HG03354 (cell line): ENCODE measurements around the gene SCLT1.
"Not testable (repeated sequence)": the region's sequence is repeated elsewhere in the genome, so short reads cannot be mapped to it uniquely, and the experiment has no call there.

Experiments
- ATAC-seq: cut with Tn5 transposase; IDR thresholded peaks from one replicate; pipeline ENCODE4 v1.9.1; 2021; ENCODE audit warnings: mild to moderate bottlenecking; ENCODE audit not compliant: unreplicated experiment, poor library complexity, severe bottlenecking

Gene SCLT1

DNA sequence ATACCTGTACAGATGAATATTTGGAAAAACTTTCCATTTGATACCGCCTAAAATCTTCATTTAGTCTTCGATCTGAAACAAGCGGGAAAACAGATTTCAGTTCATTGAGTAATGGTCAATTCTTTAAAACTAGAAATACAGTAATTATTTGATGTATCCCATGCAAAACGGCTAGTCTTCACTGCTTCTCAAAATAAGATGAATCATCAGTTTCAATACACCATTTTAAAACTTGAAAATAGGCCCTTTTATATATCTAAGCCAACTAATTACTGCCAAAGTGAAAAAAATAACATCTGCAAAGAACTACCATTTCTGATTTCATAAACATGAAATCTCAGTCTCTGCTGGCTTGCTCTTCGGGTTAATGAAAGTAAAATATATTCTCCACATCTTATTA, 11.0 kb downstream of the SCLT1 start:
- ATAC-seq: no peak

DNA sequence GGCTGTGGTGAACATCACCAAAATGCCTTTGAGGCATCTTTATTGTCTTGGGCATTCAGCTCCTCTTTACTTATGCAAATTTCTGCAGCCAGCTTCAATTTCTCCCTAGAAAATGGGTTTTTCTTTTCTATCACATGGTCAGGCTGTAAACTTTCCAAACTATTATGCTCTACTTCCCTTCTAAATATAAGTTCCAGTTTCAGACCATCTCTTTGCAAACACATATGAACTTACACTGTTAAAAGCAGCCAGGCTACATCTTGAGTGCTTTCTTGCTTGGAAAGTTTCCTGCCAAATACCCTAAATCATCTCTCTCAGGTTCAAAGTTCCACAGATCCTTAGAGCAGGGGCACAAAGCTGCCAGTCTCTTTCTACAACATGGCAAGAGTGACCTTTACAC, 13.2 kb downstream of the SCLT1 start:
- ATAC-seq: no peak

DNA sequence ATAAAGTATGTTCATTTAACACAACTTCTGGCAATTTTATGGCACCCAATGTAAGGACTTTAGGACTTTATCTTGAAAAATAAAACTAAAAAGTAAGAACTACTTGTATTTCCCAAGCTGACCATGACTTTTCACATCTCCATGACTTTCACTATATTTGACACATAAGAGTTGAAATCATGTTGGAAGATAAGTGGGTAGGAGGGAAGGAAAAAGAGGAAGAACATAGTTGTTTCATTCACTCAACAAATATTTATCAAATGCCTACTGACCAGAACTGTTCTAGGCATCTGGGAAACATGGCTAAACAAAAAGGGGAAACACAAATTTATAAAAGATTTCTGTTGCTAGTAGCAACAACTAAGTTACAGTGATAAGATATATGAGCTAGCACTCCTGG, 16.0 kb downstream of the SCLT1 start:
- no peak for ATAC-seq

DNA sequence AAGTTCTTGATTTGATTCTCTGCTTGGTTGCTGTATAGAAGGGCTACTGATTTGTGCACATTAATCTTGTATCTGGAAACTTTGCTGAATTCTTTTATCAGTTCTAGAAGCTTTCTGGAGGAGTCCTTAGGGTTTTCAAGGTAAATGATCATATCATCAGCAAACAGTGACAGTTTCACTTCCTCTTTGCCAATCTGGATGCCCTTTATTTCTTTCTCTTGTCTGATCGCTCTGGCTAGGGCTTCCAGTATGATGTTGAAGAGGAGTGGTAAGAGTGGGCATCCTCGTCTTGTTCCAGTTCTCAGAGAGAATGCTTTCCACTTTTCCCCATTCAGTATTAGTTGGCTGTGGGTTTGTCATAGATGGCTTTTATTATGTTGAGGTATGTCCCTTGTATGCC, 23.8 kb downstream of the SCLT1 start:
- not testable (repeated sequence) for ATAC-seq

DNA sequence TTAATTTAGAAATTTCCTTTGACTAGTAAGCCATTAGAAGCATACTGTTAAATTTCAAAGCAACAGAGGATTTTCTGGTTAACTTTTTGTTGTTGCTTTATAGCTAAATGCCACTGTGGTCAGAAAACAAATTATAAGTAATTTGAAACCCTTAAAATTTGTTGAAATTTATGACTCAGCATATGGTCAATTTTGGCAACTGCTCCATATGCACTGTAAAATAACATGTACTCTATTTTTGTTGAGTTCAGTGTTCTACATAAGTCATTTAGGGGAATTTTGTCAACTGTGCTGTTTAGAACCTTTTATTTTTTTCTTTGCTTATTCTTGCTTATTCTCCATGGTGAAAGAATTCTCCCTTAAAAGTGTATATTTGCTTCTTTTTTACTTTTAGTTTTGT, 28.6 kb downstream of the SCLT1 start:
- ATAC-seq: no peak

DNA sequence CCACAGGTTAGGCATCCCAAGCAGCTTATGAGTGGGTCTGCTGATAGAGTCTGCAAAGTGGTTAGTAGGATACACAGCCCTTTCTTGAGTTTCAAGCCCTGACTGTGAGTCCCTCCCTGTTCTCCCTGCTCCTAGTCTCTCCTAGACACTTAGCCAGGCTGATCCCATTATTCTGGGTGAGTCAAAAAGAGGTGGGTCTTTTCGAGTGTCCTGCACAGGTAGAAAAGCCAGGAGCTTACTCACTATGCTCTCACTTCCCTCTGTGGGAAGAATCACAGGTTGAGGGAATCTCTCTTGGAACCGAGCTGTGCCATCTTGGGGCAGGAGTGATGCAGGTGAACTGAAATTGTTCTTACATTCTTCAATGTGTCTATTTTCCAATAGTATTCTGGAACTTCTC, 29.7 kb downstream of the SCLT1 start:
- no peak for ATAC-seq

DNA sequence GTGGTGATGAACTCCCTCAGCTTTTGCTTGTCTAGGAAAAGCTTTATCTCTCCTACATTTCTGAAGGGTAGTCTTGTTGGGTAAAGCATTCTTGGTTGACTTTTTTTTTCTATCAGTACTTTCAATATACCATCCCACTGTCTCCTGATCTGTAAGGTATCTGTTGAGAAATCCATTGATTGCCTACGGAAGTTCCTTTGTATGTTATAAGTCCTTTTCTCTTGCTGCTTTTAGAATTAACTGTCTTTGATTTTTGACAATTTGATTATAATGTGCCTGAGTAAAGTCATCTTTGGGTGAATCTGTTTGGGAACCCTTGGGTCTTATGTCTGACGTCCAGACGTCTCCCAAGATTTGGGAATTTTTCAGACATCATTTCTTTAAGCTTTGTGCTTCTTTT, 30.8 kb downstream of the SCLT1 start:
- no peak for ATAC-seq

DNA sequence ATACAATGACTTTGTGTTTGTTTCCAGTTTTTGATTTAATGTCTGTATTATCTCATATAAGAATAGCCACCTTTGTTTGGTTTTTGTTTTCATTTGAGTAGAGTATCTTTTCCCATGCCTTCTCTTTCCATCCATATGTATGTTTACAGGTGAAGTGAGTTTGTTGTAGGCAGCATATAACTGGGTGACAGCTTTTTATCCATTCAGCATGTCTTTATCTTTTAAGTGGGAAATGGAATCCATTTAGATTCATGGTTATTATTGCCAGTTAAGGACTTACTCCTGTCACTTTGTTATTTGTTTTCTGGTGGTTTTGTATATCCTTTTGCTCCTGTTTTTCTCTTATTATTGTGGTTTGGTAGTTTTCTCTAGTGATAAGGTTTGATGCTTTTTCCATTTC, 34.3 kb downstream of the SCLT1 start:
- ATAC-seq: no peak

DNA sequence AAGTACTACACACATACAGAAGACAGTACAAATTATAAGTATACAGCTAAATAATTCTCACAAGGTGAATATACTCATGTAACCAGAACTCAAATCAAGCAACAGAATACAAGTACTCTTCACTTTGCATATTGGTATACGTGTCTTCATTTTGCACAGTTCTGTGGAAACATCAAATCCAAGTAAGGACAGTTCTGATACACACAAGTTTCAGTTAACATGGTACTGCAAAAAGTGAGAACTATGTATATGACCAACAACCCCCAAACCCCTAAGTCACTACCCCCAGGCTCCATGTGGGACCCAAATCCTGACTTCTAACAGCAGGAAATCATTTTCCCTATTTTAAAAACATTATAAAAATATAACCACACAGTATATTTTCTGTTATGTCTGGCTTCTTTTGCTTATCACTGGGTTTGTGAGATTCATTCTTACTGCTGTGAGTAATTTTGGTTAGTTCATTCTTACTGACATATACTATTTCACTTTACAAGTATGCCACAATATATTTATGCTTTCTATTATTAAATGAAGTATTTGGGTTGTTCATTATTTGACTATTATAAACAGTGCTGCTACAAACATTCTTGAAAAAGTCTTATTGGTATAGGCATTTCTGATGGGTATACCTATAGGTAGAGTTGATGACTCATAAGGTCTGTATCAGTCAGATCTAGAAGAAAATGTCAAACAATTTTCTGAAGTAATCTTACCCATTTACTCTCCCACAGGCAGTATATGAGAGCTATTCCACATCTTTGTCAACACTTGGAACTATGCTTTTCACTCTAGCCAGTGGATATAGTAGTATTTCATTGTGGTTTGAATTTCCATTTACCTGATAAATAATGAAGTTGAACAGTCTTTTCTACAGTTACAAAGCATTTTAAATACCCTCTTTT, 47.0 kb downstream of the SCLT1 start:
- ATAC-seq: no peak

DNA sequence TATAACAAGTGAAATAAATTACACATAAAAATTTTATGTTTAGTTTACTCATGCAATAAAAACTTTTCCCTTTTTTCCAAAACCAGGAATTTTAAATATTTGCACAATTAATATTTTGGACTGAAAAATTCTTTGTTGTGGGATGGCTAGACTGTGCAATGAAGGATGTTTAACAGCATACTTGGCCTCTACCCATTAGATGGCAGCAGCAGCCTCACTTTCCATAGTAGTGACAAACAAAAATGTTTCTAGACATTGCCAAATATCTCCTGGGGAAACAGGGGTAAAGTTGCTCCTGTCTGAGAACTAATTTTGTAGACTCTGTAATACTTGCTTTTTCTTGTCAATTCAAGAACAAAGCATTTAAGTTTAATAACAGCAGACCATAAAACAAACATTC, 49.8 kb downstream of the SCLT1 start:
- ATAC-seq: no peak

DNA sequence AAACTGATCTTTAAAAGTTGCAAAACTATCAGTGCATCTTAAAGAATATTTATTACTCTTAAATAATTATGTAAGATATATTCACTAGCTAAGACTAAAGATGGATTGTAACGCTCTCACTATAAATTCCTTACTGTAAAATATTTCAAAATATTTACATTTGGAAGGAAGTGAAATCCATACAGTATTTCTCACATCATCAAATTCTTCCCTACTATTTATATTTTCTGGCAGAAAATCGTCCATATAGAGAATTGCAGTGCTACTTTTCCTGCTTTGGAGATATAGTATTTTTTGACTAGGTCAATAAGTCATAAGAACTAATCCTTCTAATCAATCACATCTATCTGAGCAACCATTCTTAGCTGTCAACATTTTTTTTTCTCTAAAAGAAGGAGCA, 52.9 kb downstream of the SCLT1 start:
- ATAC-seq: no peak

DNA sequence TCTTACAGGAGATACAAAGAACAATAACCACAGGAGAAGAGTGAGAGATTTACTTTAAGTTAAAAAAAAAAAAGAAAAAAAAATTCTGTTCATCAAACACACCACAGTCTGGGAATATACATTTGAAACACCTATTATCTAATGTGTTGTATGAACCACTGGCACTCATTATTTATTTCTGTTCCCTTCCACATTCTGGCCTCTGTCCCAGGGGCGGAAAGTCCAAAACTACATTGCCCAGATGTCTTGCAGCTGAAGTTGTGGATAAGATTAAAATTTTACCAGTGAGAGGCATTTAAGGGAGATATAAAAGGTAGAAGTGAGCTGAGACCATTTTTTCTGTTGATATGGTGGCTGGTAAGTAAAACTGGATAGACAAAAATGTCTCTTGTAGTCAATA, 56.2 kb downstream of the SCLT1 start:
- no peak for ATAC-seq

DNA sequence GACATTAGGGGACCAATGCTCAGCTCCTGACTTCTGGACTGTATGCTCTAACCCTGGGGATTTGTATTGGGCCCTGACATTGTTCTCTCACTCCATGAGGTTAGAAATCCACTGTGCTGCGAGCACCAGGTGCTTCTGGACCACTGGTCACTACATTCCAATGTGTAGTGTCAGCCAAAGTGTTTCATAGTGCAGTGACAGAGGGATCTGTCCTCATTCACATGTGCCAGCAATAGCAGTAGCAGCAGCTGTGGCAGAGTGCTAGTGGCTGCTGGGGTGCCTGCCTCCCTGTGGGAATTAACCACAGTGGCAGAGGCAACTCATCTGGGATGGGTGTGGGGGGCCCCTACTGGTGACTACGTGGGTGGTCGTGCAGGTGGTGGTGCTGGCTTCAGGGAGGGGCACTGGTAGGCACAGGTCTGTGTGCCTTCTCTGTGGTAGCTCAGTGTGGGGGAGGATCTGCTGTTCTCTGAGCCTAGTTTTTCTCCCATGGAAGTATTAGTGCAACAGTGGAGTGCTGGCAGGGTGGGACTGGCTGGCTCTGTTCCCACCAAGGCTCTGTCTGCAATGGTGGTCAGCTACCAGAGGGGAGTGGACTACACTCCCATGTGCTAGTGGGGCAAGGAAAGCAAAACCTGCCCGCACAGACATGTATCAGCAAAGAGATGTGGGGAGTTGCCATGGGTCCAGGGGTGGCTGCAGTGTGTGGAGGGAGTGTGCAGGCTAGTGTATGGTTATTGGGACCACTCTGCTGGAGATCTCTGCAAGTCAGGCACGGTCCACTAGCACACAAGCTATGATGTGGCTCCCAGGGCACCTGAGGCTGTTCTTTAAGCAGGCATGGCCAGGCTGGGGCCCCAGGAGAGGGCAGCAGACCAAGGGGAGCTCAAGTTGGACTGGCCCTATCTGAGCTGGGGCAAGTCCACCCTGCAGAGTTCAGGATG, 78.5 kb downstream of the SCLT1 start:
- no peak for ATAC-seq

DNA sequence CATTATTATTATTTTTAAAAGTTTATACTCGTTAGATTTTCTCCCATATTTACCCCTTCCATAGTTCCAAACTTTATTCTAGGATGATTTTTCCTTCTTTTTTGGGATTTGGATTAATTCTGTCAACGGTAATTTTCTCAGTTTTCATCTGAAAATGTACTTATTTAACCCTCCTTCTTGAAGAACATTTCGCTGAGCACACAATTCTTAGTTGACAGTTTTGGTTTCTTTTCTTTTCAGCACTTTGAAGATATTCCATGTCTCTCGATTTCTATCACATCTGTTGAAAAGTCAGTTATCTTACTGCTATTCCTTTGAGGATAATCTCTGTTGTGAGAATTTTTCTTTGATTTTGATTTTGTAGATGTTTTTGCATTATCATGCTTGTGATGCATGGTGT, 85.2 kb downstream of the SCLT1 start:
- ATAC-seq: no peak

DNA sequence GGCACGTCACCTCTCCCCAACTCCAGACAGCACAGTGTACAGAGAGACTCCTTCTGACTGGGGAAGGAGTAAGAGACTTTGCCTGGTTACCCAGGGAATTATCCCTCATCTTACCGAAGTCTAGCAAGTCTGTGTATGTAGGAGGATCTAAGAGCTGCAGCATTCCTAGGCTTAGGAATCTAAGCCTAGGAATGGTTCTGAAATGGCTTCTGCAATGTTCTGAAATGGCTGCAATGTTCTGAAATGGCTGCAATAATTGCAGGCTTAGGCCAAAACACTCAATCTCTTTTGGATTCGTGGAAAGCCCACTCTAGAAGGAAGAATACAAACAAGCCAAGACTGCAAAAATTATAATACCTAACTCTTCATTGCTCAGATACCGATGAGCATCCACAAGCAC, 106.4 kb downstream of the SCLT1 start:
- ATAC-seq: no peak

DNA sequence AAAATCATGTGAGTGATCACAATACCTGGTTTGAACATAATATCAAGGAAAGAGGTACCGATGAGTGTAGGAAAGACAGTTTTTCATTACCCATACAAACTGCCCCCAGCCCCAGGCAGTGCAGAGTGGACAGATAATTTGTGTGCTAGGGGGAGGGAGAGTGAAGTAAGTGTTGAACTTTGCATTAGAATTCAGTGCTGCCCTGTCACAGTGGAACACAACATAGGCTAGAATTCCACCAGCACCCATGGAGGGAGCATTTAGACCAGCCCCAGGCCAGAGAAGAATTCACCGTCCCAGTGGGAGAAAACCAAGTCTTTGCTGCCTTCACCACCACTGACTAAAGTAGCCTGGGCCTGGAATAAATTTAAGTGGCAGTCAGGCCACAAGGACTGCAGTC, 107.3 kb downstream of the SCLT1 start:
- ATAC-seq: no peak

DNA sequence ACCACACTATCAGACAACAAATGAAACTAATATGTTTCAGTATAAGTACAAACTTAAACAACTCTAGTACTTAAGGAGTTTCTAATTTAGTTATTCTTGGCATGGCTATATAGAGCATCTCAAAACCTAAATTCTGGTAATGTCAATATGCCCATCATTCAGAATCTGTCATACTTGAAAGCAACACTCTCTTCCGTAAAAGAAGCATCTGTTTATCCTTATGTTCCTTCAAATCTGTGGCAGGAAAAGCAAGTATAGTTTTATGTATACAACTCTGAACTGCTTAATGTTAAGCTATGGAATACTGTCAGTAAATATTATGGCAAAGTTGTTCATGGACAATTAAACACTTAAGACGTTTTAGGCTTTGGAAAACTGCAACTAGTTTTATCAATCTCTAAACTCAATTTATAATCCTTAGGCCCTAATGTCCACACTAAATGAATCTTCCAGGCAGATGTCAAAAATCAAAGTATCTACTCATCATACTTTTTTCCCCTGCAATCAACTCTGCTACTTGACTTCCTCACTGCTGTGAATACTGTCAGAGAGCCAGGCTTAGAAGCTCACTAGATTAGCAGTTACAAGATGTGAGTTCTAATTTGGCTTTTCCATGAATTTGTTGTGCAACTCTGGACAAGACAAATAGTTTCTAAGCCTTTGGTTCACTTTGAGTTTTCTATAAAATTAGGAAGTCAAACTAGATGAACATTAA, 109.4 kb downstream of the SCLT1 start:
- no peak for ATAC-seq

DNA sequence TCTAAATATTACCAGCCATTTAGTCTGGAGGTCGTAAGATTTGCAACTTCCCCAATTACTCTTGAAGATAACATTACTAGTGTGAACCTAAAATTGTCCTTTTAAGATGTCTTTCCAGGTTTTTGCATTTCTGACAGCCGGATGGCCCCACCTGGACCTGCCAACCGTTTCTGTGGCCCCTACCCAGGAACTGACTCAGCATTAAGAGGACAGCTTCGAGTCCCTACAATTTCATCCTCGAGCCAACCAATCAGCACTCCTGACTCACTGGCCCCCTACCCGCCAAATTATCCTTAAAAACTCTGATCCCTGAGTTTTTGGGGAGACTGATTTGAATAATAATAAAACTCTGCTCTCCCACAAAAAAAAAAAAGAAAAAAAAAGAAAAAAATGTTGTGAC, 112.0 kb downstream of the SCLT1 start:
- no peak for ATAC-seq

DNA sequence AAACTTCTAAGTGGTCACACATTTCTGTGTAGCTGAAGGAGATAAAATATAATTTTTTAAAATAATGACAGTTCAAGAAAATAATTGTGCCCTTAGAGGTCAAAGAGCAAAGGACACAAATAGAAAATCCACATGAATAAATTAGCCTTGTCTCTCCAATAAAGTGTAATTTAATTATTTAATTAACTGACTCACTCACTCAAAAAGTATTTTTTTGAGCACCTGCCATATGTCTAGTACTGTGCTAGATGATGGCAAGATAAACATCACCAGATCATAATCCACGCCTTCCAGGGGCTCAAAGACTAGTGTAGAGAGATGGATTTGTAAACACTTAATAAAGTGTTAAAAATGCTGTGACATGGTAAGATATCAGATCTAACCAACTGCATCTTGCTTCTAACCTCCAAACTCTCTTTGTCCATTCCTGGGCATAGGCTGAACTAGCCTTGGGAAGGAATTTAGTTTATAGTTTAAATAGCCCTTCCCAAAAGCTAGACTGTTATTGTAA, 112.5 kb downstream of the SCLT1 start:
- ATAC-seq: no peak

DNA sequence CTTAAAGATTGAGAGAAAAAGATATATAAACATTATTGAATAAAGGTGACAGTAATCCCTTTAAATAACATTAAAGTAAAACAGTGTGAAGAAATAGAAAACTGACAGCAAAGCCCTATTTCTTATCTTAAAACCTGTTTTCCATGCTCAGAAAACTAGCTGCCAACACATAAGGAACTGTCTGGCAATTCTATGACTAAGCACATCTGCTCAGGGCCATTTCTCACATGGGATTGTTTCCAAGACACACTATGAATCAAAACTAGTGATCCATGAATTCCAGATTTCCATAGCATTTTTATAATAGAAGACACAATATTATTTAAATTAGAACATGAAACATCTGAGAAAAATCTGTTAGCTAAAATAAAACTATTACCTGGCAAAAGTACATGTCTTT, 113.4 kb downstream of the SCLT1 start:
- no peak for ATAC-seq
